ENCODE measurements around the gene CDK2AP2. TPM values are rescaled to one million over a fixed set of nuclear protein-coding genes. Genes with fewer than 3 reads are reported as not detected.
A peak's percentile ranks its signal among the peaks of the same experiment; 100 is the strongest.

Gene CDK2AP2
- total and polyA plus RNA-seq, 2 of the 8 experiments (the other 6 are each of a cell fraction or from before 2014, with no cell fraction given) = 49.6 to 65.1 TPM

- no peak for TF ChIP-seq CHD7 (IDR thresholded peaks at IDR 0.05; ENCODE audit: insufficient replicate concordance, low read length)
- TF ChIP-seq PHF8 (conservative IDR thresholded peaks at IDR 0.05; ENCODE audit: low read depth, low read length) = peak; percentile 66
- TF ChIP-seq RNF2 (IDR thresholded peaks at IDR 0.05; ENCODE audit: borderline replicate concordance, low read depth, low read length, missing control alignments, poor library complexity, severe bottlenecking) = no peak
- TF ChIP-seq RAD21 (IDR thresholded peaks at IDR 0.05 in 1 of 2, conservative IDR thresholded peaks at IDR 0.05 in 1 of 2; ENCODE audit: low read depth in 2 of 2, low read length in 2 of 2) = no peak
- TF ChIP-seq BACH1 (IDR thresholded peaks at IDR 0.05; ENCODE audit: low read length) = no peak
- TF ChIP-seq YY1 (IDR thresholded peaks at IDR 0.05; ENCODE audit: low read depth, low read length) = 0 out of 2 replicates have a peak, but pooled peaks have one; percentile 41
- peak; percentile 94 for TF ChIP-seq ASH2L (IDR thresholded peaks at IDR 0.05; ENCODE audit: low read length)
- TF ChIP-seq KDM4A (IDR thresholded peaks at IDR 0.05; ENCODE audit: low read depth, low read length, severe bottlenecking) = peak; percentile 82
- peak; percentile 75; the same call in 1 of the 2 replicates for TF ChIP-seq RBBP5 (IDR thresholded peaks at IDR 0.05; ENCODE audit: borderline replicate concordance, low read depth, low read length)
- TF ChIP-seq NRF1 (IDR thresholded peaks at IDR 0.05; ENCODE audit: low read depth, low read length) = peak; percentile 86
These were observed 642 bp upstream of the CDK2AP2 start (continued) for GRCh38 chr11:67508486-67509121.
